NT2/D1 (cell line): Measurements from ENCODE around the gene SH3BP2.

Experiments used
- DNase-seq: peaks from one replicate; pipeline ENCODE4 v3.0.0-alpha.2; 2011; ENCODE audit warnings: low read depth, low spot score
- H3K27me3 ChIP-seq: 2 replicates; pipeline ENCODE4 v1.6.0; 2011; ENCODE audit warnings: mild to moderate bottlenecking; ENCODE audit not compliant: insufficient read length, insufficient read depth
- H3K36me3 ChIP-seq: 2 replicates; pipeline ENCODE4 v1.6.1; 2011; ENCODE audit warnings: mild to moderate bottlenecking, low read length, mixed read lengths; ENCODE audit not compliant: insufficient read depth, insufficient read length
- H3K4me1 ChIP-seq: 2 replicates; pipeline ENCODE4 v1.5.1; 2011; ENCODE audit not compliant: insufficient read depth, insufficient read length
- H3K4me3 ChIP-seq: 2 replicates; pipeline ENCODE4 v1.5.1; 2011; ENCODE audit warnings: low read depth; ENCODE audit not compliant: insufficient read length
- H3K9ac ChIP-seq: 2 replicates; pipeline ENCODE4 v1.6.0; 2011; ENCODE audit warnings: low read depth; ENCODE audit not compliant: insufficient read length
- H3K9me3 ChIP-seq: 2 replicates; pipeline ENCODE4 v1.5.1; 2011; ENCODE audit warnings: mild to moderate bottlenecking, low read length; ENCODE audit not compliant: insufficient read depth
- SUZ12 ChIP-seq: IDR thresholded peaks from 2 replicates; pipeline ENCODE4 v1.6.1; 2011; ENCODE audit not compliant: insufficient read length, insufficient read depth; ENCODE audit errors: extremely low read depth
- YY1 ChIP-seq: IDR thresholded peaks from 2 replicates; pipeline ENCODE4 v1.6.1; 2011; ENCODE audit not compliant: insufficient read length, insufficient read depth
- ZNF274 ChIP-seq: IDR thresholded peaks from 2 replicates; pipeline ENCODE4 v1.6.1; 2011; ENCODE audit warnings: mild to moderate bottlenecking, low read depth, low read length

Gene SH3BP2

GRCh38 chr4:2804973-2805501, 12.2 kb downstream of the SH3BP2 start:
- no peak overlapping the region for H3K9ac ChIP-seq
- TF ChIP-seq YY1 = no peak
- TF ChIP-seq ZNF274 = no peak
- TF ChIP-seq SUZ12 = no peak
- no peak for DNase-seq
- H3K36me3 ChIP-seq = no peaks in the 10 kb centered on the region
- H3K4me1 ChIP-seq = peaks cover 28% of the 10 kb centered on the region
- H3K9me3 ChIP-seq = no peaks in the 10 kb centered on the region
- H3K27me3 ChIP-seq = no peaks in the 10 kb centered on the region
- no peak overlapping the region for H3K4me3 ChIP-seq

- H3K4me3 ChIP-seq = no peak overlapping the region
- no peak for DNase-seq
- no peaks in the 10 kb centered on the region for H3K9me3 ChIP-seq
- H3K9ac ChIP-seq = peak overlapping the region; percentile 50
- no peak for TF ChIP-seq SUZ12
- no peak for TF ChIP-seq ZNF274
- no peak for TF ChIP-seq YY1
- no peaks in the 10 kb centered on the region for H3K27me3 ChIP-seq
- no peaks in the 10 kb centered on the region for H3K36me3 ChIP-seq
- peaks cover 24% of the 10 kb centered on the region for H3K4me1 ChIP-seq
These were observed 13.0 kb downstream of the SH3BP2 start for GRCh38 chr4:2805712-2806389.

GRCh38 chr4:2806390-2807355, 13.8 kb downstream of the SH3BP2 start:
- no peak for DNase-seq
- Histone ChIP-seq H3K36me3 (no peaks in the 10 kb centered on the region), H3K9ac (peak overlapping the region; percentile 50), H3K4me3 (no peak overlapping the region), H3K9me3 (no peaks in the 10 kb centered on the region), H3K27me3 (no peaks in the 10 kb centered on the region), H3K4me1 (peaks cover 26% of the 10 kb centered on the region)
- TF ChIP-seq SUZ12 = no peak
- no peak for TF ChIP-seq ZNF274
- no peak for TF ChIP-seq YY1

GRCh38 chr4:2807571-2807970, 14.7 kb downstream of the SH3BP2 start:
- no peak for DNase-seq
- no peaks in the 10 kb centered on the region for H3K27me3 ChIP-seq
- no peak overlapping the region for H3K4me3 ChIP-seq
- no peaks in the 10 kb centered on the region for H3K36me3 ChIP-seq
- H3K9me3 ChIP-seq = no peaks in the 10 kb centered on the region
- no peak for TF ChIP-seq SUZ12
- no peak for TF ChIP-seq ZNF274
- no peak for TF ChIP-seq YY1
- H3K9ac ChIP-seq = no peak overlapping the region
- peaks cover 32% of the 10 kb centered on the region for H3K4me1 ChIP-seq

GRCh38 chr4:2808001-2808400, 15.1 kb downstream of the SH3BP2 start:
- Histone ChIP-seq H3K4me3 (no peak overlapping the region), H3K36me3 (no peaks in the 10 kb centered on the region), H3K4me1 (peaks cover 30% of the 10 kb centered on the region), H3K9me3 (no peaks in the 10 kb centered on the region), H3K27me3 (no peaks in the 10 kb centered on the region), H3K9ac (no peak overlapping the region)
- DNase-seq = no peak
- TF ChIP-seq ZNF274 (no peak), YY1 (no peak), SUZ12 (no peak)

GRCh38 chr4:2809610-2810180, 16.8 kb downstream of the SH3BP2 start:
- no peaks in the 10 kb centered on the region for H3K36me3 ChIP-seq
- TF ChIP-seq ZNF274 (no peak), YY1 (no peak), SUZ12 (no peak)

More at GRCh38 chr4:2809610-2810180, 16.8 kb downstream of the SH3BP2 start:
- H3K9ac ChIP-seq = no peak overlapping the region
- H3K27me3 ChIP-seq = no peaks in the 10 kb centered on the region
- no peak overlapping the region for H3K4me3 ChIP-seq
- H3K4me1 ChIP-seq = peaks cover 32% of the 10 kb centered on the region
- DNase-seq = no peak
- H3K9me3 ChIP-seq = no peaks in the 10 kb centered on the region
